Activated CD4-positive, alpha-beta T cell treated with anti-CD3 and anti-CD28 coated beads for 1 hour (primary cell): ENCODE results near the gene TNFAIP8.
A peak's percentile ranks its signal among the peaks of the same experiment; 100 is the strongest.

Experiments used
- DNase-seq: peaks from one replicate; pipeline ENCODE4 v3.0.0-alpha.2; 2020

The TNFAIP8 gene

GRCh38 chr5:119355685-119356611, at the start of gene TNFAIP8:
Gene TNFAIP8 (plus strand): TSS chr5:119356019. CDS start chr5:119356091, 72 bp downstream.
- DNase-seq, result peak; percentile 41

GRCh38 chr5:119307170-119307569, 48.6 kb upstream of the TNFAIP8 start:
- no peak for DNase-seq

GRCh38 chr5:119309326-119309725, 46.5 kb upstream of the TNFAIP8 start:
- no peak for DNase-seq

- DNase-seq, result no peak
These were observed 44.1 kb upstream of the TNFAIP8 start for GRCh38 chr5:119311688-119312087.

- no peak for DNase-seq
These were observed 43.4 kb upstream of the TNFAIP8 start for GRCh38 chr5:119312403-119312802.

DNA sequence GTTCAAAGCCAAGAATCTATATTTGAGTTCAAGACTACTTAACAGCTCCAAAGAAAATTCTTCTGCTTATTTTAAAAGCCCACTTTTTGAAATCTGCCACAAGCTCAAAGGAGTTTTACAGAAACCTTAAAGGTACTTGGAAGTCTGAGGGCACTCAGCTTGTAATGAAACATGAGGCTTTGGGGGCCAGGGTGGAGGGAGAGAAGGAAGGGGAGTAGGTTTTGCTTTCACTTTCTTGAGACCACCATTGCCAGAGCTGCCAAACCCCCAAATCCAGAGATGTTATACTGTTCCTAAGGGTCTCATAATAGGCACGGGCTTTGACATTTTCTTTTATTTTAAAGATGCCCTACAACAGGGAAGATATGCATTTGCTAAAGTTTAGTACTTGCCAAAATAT, 42.6 kb upstream of the TNFAIP8 start:
- DNase-seq, result no peak

DNA sequence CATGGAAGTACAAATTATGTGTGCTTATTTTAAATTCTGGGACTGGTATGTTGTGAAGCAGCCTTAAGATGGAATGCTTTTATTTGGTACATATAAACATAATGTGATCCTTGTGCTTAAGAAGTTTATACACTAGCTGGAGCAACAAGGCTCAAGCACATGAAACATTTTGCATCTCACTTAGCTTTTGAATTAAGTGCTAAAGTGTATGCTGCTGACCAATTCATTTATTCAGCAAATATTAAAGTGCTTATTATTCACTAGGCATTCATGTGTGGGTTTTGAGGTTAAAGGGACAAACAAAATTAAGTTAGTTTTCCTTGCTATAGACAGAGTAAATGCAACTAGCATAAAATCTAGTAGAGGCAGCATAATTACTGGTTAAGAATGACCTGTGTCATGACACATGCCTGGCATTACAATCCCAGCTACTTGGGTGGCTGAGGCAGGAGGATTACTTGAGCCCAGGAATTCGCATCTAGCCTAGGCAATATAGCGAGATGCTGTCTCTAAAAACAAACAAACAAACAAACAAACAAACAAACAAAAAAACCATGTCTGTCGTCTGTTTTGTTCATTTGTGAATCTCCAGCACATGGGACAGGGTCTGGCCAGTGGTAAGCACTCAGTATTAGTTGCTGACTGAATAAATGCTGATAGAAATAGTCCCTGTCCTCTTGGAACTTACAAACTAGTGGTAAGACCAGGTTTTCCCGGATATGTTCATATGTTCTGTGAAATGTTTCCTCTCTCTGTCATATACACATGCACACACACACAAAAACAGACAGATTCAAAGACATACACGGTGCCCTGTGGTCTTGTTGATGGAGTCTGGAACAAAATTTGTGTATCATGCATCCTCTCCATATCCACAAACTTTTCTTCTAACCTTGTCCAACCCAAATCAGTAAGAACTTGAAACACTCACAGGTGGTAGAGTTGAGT, 41.9 kb upstream of the TNFAIP8 start:
- DNase-seq, result no peak

- DNase-seq, result no peak
These were observed 40.3 kb upstream of the TNFAIP8 start for GRCh38 chr5:119315516-119315949.

GRCh38 chr5:119316086-119316485, 39.7 kb upstream of the TNFAIP8 start:
- no peak for DNase-seq

DNA sequence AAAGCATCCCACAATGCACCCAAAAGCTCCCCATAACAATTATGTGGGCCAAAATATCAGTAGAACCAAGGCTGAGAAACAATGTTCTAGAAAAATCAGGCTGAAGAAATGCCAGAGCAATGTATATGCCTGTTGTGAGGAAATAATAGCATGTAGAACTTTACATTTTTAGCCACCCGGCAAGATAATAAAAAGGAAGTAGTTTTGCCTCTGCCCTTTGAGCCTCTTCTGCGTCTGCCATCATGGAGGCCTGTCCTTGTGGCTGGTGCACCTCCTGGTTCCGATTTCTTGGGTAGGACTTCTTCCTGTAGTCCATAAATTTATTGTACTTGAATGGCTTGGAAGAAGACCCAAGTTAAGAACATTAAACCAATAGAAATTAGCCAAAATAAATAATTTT, 38.9 kb upstream of the TNFAIP8 start:
- no peak for DNase-seq

GRCh38 chr5:119318256-119318894, 37.4 kb upstream of the TNFAIP8 start:
- DNase-seq, result no peak

- no peak for DNase-seq
These were observed 36.4 kb upstream of the TNFAIP8 start for GRCh38 chr5:119319401-119319800.

DNA sequence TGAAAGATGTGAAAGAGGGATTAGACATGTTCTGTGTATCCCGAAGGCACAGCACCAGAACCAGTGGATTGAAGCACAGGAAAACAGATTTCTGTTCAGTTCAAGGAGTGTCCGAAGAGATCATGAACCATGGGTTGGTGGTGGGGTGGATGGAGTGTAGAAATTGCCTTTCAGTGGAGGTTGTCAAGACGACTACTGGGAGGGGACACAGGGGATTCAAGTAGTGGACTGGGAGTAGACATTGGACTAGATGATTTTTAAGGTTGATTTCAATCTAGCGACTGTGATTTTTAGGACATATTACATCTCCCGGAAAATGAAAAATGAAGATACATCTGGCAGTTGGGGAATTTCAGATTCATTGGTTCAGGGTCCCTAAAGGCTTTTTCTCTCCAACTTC, 35.9 kb upstream of the TNFAIP8 start:
- DNase-seq, result no peak

DNA sequence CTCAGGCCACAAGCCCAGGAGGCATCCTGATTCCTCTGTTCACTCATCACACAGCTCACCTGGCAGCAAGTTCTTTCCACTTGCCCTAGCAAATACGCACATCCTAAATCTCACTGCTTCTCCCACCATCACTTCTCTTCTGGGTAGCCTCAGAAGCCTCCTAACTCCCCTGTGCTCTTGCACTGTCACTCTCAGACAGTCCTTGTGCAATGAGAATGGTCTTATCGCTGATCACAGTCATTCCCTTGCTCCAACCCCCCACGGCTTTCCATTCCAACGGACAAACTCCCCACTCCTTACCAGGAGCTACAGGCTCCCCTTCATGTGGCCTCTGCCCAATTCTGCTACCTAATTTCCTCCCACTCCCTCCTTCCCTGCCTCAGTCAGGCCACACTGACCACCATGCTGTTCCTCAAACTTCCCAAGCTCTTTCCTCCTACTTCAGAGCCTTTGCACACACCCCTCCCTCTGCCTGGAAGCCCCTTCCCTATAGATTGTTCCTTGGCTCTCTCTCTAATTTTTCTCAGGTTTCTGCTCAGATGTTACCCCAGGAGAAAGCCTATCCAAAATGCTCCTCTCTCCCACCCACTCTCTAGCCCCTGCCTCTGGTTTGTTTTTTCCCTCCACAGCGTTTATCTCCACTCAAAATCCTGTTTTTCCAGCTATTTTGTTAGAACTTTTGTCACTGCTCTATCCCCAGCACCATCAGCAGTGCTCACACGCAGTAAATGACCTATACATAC, 34.1 kb upstream of the TNFAIP8 start:
- no peak for DNase-seq

- no peak for DNase-seq
These were observed 33.4 kb upstream of the TNFAIP8 start for GRCh38 chr5:119322312-119322947.

DNA sequence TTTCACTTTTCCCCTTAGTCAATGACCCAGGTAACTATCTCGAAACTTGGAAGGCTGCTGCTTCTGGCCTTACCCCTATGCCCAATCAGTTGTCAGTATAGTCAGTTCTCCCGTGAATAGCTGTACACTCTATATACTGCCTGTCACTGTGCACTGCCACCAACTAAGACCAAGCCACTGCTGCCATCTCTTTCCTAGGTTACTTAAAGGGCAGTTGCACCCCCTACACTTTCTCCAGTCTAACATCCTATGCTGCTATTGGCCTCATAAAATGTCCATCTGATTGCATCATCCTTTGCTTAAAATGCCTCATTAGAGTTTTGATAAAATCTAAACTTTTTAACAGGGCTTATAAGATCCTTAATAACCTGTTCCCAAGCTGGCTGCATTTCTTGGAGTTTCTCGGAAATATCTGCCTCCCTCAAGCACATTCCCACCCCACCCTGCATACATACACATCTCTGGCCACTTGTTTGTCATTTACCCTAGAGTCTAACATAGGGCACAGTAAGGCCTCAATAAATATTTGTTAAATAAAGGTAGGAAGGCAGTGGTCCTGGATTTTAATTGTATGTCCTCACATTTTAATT, 32.8 kb upstream of the TNFAIP8 start:
- DNase-seq, result no peak

DNA sequence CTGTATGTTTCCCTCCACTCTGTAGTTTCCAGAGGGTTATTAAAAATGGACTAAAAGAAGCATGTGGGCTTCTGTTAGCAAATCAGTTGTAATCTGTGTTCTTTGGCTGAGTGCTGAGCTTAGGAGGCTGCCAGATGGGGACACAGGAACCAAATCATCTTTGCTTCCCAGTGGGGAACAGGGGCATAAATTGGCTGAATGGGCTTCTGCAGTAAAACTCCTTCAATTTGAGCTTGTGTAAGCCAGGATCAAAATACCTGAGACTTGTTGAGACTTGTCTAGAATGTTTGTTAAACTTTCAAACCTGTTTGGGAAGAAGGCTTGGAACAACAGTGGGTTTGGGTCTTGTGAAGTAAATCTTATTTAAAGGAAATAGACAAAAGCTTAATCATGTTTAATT, 32.2 kb upstream of the TNFAIP8 start:
- DNase-seq, result no peak

- no peak for DNase-seq
These were observed 31.0 kb upstream of the TNFAIP8 start for GRCh38 chr5:119324842-119325241.

GRCh38 chr5:119327018-119327417, 28.8 kb upstream of the TNFAIP8 start:
- no peak for DNase-seq

- DNase-seq, result peak; percentile 42
These were observed 26.8 kb upstream of the TNFAIP8 start for GRCh38 chr5:119328753-119329602.
